HCT116 (cell line): ENCODE measurements around the gene WNK4.

Source experiments
- CTCF ChIP-seq, 3 experiments: fragments of 200-600 bp in 1 of 3; sonication (generic) in 1 of 3; IDR thresholded peaks in 2 of 3; conservative IDR thresholded peaks in 1 of 3; 2 replicates each; pipeline ENCODE4 v1.5.1; 2012 to 2017; ENCODE audit warnings: low read depth in 2 of 3, low read length in 2 of 3, antibody characterized with exemption in 1 of 3, borderline replicate concordance in 1 of 3, control low read depth in 1 of 3, mild to moderate bottlenecking in 1 of 3, mixed read lengths in 1 of 3, mixed run types in 1 of 3, moderate library complexity in 1 of 3; ENCODE audit not compliant: insufficient read depth in 1 of 3
- EZH2 ChIP-seq: fragments of 200-600 bp; sonication (generic); IDR thresholded peaks from 2 replicates; pipeline ENCODE4 v1.6.1; 2017; ENCODE audit warnings: antibody characterized with exemption, mixed run types
- MAX ChIP-seq: IDR thresholded peaks from 2 replicates; pipeline ENCODE4 v1.6.1; 2012
- POLR2A ChIP-seq: IDR thresholded peaks from 2 replicates; pipeline ENCODE4 v1.7.0; 2011; ENCODE audit warnings: borderline replicate concordance; ENCODE audit not compliant: insufficient read depth, insufficient read length; ENCODE audit errors: extremely low read depth
- POLR2AphosphoS5 ChIP-seq: IDR thresholded peaks from 2 replicates; pipeline ENCODE4 v1.6.1; 2011; ENCODE audit warnings: mild to moderate bottlenecking, low read depth, low read length, moderate library complexity
- RAD21 ChIP-seq: IDR thresholded peaks from 2 replicates; pipeline ENCODE4 v1.6.1; 2012; ENCODE audit warnings: low read depth, mild to moderate bottlenecking
- SP1 ChIP-seq: IDR thresholded peaks from 2 replicates; pipeline ENCODE4 v1.6.1; 2012; ENCODE audit warnings: low read depth
- ZFX ChIP-seq: fragments of 450-650 bp; IDR thresholded peaks from 2 replicates; pipeline ENCODE4 v1.6.1; 2017
- TF ChIP-seq, protein P1 (sequence below): IDR thresholded peaks from 2 replicates; pipeline ENCODE4 v1.6.1; 2012; ENCODE audit warnings: low read depth

DNA sequence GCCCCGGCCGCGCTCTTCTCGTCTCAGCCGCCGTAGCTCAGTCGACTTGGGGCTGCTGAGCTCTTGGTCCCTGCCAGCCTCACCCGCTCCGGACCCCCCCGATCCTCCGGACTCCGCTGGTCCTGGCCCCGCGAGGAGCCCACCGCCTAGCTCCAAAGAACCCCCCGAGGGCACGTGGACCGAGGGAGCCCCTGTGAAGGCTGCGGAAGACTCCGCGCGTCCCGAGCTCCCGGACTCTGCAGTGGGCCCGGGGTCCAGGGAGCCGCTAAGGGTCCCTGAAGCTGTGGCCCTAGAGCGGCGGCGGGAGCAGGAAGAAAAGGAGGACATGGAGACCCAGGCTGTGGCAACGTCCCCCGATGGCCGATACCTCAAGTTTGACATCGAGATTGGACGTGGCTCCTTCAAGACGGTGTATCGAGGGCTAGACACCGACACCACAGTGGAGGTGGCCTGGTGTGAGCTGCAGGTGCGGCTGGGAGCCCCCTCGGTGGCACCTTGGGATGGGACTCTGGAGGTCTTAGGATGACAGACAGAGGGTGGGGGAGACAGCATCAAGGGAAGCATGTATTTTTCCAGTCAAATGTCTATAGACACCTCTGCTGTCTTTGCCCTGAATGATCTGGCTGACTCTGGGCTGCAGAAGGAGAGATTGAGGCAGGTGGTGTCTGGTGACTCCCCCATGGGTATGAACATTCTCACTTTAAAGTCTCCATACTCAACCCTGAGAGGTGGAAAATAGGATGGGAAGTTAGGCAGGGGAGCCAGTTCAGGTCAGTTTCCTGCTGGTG lies 635 bp downstream of the WNK4 start:
- TF ChIP-seq POLR2A = no peak
- no peak for TF ChIP-seq CTCF (IDR thresholded peaks at IDR 0.05 in 2 of 3, conservative IDR thresholded peaks at IDR 0.05 in 1 of 3; ENCODE audit: borderline replicate concordance in 1 of 3, insufficient read depth in 1 of 3, low read depth in 2 of 3, low read length in 2 of 3)
- TF ChIP-seq RAD21 = no peak
- TF ChIP-seq MAX = no peak
- no peak for TF ChIP-seq EZH2
- TF ChIP-seq, protein P1, sequence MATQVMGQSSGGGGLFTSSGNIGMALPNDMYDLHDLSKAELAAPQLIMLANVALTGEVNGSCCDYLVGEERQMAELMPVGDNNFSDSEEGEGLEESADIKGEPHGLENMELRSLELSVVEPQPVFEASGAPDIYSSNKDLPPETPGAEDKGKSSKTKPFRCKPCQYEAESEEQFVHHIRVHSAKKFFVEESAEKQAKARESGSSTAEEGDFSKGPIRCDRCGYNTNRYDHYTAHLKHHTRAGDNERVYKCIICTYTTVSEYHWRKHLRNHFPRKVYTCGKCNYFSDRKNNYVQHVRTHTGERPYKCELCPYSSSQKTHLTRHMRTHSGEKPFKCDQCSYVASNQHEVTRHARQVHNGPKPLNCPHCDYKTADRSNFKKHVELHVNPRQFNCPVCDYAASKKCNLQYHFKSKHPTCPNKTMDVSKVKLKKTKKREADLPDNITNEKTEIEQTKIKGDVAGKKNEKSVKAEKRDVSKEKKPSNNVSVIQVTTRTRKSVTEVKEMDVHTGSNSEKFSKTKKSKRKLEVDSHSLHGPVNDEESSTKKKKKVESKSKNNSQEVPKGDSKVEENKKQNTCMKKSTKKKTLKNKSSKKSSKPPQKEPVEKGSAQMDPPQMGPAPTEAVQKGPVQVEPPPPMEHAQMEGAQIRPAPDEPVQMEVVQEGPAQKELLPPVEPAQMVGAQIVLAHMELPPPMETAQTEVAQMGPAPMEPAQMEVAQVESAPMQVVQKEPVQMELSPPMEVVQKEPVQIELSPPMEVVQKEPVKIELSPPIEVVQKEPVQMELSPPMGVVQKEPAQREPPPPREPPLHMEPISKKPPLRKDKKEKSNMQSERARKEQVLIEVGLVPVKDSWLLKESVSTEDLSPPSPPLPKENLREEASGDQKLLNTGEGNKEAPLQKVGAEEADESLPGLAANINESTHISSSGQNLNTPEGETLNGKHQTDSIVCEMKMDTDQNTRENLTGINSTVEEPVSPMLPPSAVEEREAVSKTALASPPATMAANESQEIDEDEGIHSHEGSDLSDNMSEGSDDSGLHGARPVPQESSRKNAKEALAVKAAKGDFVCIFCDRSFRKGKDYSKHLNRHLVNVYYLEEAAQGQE = no peak
- no peak for TF ChIP-seq ZFX
- no peak for TF ChIP-seq POLR2AphosphoS5
- no peak for TF ChIP-seq SP1
